ENCODE data around the gene STPG3.
"Not testable (repeated sequence)": the region's sequence is repeated elsewhere in the genome, so short reads cannot be mapped to it uniquely, and the experiment has no call there.

Gene STPG3

GRCh38 chr9:137240841-137241489 lies 10.1 kb upstream of the STPG3 start, which contains the start of gene TUBB4B:
Gene TUBB4B, plus strand, starts transcription at chr9:137241287. Its CDS starts 74 bp downstream, at chr9:137241361.
- peak; percentile 100 for DNase-seq (ENCODE audit: low read depth in 1 of 2, low spot score in 1 of 2)
- TF ChIP-seq GABPA (IDR thresholded peaks at IDR 0.05; ENCODE audit: low read depth) (0 out of 2 replicates have a peak, but pooled peaks have one; percentile 14), POLR2AphosphoS5 (IDR thresholded peaks at IDR 0.05; ENCODE audit: low read depth) (peak; percentile 100), SPI1 (IDR thresholded peaks at IDR 0.05; ENCODE audit: borderline replicate concordance, low read depth) (no peak)
- TF ChIP-seq, protein P1, sequence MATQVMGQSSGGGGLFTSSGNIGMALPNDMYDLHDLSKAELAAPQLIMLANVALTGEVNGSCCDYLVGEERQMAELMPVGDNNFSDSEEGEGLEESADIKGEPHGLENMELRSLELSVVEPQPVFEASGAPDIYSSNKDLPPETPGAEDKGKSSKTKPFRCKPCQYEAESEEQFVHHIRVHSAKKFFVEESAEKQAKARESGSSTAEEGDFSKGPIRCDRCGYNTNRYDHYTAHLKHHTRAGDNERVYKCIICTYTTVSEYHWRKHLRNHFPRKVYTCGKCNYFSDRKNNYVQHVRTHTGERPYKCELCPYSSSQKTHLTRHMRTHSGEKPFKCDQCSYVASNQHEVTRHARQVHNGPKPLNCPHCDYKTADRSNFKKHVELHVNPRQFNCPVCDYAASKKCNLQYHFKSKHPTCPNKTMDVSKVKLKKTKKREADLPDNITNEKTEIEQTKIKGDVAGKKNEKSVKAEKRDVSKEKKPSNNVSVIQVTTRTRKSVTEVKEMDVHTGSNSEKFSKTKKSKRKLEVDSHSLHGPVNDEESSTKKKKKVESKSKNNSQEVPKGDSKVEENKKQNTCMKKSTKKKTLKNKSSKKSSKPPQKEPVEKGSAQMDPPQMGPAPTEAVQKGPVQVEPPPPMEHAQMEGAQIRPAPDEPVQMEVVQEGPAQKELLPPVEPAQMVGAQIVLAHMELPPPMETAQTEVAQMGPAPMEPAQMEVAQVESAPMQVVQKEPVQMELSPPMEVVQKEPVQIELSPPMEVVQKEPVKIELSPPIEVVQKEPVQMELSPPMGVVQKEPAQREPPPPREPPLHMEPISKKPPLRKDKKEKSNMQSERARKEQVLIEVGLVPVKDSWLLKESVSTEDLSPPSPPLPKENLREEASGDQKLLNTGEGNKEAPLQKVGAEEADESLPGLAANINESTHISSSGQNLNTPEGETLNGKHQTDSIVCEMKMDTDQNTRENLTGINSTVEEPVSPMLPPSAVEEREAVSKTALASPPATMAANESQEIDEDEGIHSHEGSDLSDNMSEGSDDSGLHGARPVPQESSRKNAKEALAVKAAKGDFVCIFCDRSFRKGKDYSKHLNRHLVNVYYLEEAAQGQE (IDR thresholded peaks at IDR 0.05; ENCODE audit: insufficient replicate concordance, low read depth), result peak; percentile 83
- Histone ChIP-seq H3K27me3 (ENCODE audit: insufficient read depth, poor library complexity, severe bottlenecking) (peaks cover under 1% of the 10 kb centered on the region), H3K27ac (replicated peaks) (peak within 1 kb of the TSS; percentile 98), H3K4me3 (replicated peaks; ENCODE audit: insufficient read depth, low read length) (peak within 1 kb of the TSS; percentile 97)

GRCh38 chr9:137241490-137242268 lies 9.4 kb upstream of the STPG3 start:
- Histone ChIP-seq H3K27ac (replicated peaks) (peak overlapping the region; percentile 79), H3K4me3 (replicated peaks; ENCODE audit: insufficient read depth, low read length) (peak overlapping the region; percentile 97), H3K27me3 (ENCODE audit: insufficient read depth, poor library complexity, severe bottlenecking) (no peaks in the 10 kb centered on the region)
- TF ChIP-seq, protein P1 (IDR thresholded peaks at IDR 0.05; ENCODE audit: insufficient replicate concordance, low read depth), result no peak
- no peak for TF ChIP-seq POLR2AphosphoS5 (IDR thresholded peaks at IDR 0.05; ENCODE audit: low read depth)
- no peak for TF ChIP-seq GABPA (IDR thresholded peaks at IDR 0.05; ENCODE audit: low read depth)
- TF ChIP-seq, protein P2, sequence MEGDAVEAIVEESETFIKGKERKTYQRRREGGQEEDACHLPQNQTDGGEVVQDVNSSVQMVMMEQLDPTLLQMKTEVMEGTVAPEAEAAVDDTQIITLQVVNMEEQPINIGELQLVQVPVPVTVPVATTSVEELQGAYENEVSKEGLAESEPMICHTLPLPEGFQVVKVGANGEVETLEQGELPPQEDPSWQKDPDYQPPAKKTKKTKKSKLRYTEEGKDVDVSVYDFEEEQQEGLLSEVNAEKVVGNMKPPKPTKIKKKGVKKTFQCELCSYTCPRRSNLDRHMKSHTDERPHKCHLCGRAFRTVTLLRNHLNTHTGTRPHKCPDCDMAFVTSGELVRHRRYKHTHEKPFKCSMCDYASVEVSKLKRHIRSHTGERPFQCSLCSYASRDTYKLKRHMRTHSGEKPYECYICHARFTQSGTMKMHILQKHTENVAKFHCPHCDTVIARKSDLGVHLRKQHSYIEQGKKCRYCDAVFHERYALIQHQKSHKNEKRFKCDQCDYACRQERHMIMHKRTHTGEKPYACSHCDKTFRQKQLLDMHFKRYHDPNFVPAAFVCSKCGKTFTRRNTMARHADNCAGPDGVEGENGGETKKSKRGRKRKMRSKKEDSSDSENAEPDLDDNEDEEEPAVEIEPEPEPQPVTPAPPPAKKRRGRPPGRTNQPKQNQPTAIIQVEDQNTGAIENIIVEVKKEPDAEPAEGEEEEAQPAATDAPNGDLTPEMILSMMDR (IDR thresholded peaks at IDR 0.05; ENCODE audit: insufficient read depth, low read length), result no peak
- TF ChIP-seq SPI1 (IDR thresholded peaks at IDR 0.05; ENCODE audit: borderline replicate concordance, low read depth), result no peak
- no peak for DNase-seq (ENCODE audit: low read depth in 1 of 2, low spot score in 1 of 2)

DNA sequence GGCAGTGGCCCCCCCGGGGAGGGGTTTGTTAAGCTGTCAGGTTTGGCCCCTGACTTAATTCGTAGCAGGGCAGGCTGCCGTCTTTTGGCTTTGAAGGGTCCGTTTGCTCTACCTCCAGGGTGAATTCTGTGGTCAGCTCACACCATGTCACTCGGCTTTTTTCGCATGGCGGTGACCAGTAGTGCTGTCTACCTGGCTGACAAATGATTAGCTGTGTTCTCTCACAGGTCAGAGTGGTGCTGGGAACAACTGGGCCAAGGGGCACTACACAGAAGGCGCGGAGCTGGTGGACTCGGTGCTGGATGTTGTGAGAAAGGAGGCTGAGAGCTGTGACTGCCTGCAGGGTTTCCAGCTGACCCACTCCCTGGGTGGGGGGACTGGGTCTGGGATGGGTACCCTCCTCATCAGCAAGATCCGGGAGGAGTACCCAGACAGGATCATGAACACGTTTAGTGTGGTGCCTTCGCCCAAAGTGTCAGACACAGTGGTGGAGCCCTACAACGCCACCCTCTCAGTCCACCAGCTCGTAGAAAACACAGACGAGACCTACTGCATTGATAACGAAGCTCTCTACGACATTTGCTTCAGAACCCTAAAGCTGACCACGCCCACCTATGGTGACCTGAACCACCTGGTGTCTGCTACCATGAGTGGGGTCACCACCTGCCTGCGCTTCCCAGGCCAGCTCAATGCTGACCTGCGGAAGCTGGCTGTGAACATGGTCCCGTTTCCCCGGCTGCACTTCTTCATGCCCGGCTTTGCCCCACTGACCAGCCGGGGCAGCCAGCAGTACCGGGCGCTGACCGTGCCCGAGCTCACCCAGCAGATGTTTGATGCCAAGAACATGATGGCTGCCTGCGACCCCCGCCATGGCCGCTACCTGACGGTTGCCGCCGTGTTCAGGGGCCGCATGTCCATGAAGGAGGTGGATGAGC lies 8.6 kb upstream of the STPG3 start:
- TF ChIP-seq SPI1 (IDR thresholded peaks at IDR 0.05; ENCODE audit: borderline replicate concordance, low read depth), result no peak
- no peak; the same call in 1 of the 2 replicates for TF ChIP-seq POLR2AphosphoS5 (IDR thresholded peaks at IDR 0.05; ENCODE audit: low read depth)
- TF ChIP-seq, protein P2 (IDR thresholded peaks at IDR 0.05; ENCODE audit: insufficient read depth, low read length), result no peak
- TF ChIP-seq, protein P1 (IDR thresholded peaks at IDR 0.05; ENCODE audit: insufficient replicate concordance, low read depth), result no peak
- no peak for TF ChIP-seq GABPA (IDR thresholded peaks at IDR 0.05; ENCODE audit: low read depth)
- Histone ChIP-seq H3K27ac (replicated peaks) (peak overlapping the region; percentile 65), H3K27me3 (ENCODE audit: insufficient read depth, poor library complexity, severe bottlenecking) (no peaks in the 10 kb centered on the region), H3K4me3 (replicated peaks; ENCODE audit: insufficient read depth, low read length) (peak overlapping the region; percentile 97)
- DNase-seq (ENCODE audit: low read depth in 1 of 2, low spot score in 1 of 2), result no peak

DNA sequence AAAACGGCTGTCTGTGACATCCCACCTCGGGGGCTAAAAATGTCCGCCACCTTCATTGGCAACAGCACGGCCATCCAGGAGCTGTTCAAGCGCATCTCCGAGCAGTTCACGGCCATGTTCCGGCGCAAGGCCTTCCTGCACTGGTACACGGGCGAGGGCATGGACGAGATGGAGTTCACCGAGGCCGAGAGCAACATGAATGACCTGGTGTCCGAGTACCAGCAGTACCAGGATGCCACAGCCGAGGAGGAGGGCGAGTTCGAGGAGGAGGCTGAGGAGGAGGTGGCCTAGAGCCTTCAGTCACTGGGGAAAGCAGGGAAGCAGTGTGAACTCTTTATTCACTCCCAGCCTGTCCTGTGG lies 7.8 kb upstream of the STPG3 start:
- H3K27me3 ChIP-seq (ENCODE audit: insufficient read depth, poor library complexity, severe bottlenecking); DNase-seq (ENCODE audit: low read depth in 1 of 2, low spot score in 1 of 2); H3K4me3 ChIP-seq (replicated peaks; ENCODE audit: insufficient read depth, low read length); H3K27ac ChIP-seq (replicated peaks): not testable (repeated sequence)
